ENCODE results near the gene EBLN2. TPM values are rescaled to one million over a fixed set of nuclear protein-coding genes. Genes with fewer than 3 reads are reported as not detected.

EBLN2 gene
- total and polyA plus RNA-seq, 9 of the 15 experiments (the other 6 are each of a cell fraction or from before 2014, with no cell fraction given), result 0.39 to 4.6 (median 2.2) TPM

DNA sequence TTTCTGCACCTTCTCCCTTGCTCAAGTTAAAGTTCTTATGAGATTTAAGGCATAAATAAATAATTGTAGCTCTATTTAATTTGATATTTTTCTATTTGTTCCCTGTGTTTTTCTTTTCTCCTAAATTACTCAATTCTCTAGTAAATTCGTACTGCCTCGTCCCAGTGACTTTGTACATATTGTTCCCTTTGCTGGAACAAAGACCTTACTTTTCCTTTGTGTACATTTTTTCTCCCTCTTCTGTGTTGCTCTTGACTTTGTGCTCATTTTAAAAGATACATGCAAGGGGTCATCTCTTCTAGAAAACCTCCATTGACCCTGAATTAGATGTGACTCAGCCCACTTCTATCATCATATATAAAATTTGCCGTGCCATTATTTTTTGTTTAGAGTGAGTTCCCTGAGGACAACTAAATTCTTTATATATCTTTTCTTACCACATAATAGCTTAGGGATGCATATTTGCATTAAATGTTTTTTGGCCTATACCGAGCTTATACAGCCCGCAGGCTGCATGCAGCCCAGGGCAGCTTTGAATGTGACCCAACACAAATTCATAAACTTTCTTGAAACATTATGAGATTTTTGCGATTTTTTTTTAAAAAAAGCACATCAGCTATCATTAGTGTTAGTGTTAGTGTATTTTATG, 35.2 kb upstream of the EBLN2 start:
- no TSS peak for BruUV-seq (replicated peaks)
- 91% methylated on average over 6 of the region's 6 CpGs for WGBS (ENCODE audit: insufficient coverage, low coverage, missing lambda C conversion rate)
- H2AFZ ChIP-seq (ENCODE audit: low read depth, low read length), result no peak overlapping the region
- H3K36me3 ChIP-seq (ENCODE audit: control insufficient read depth, insufficient read depth, low read length), result peaks cover 20% of the 10 kb centered on the region
- POLR2A ChIA-PET, result interaction anchor here (2.1 kb wide), 1 partner anchor 18 kb away, joined by 4 read pairs; no protein-coding TSS in a partner anchor
- DNase-seq (ENCODE audit: extremely low read depth in 1 of 4, low spot score in 3 of 4) (no peak), FAIRE-seq (no peak), ATAC-seq (no peak)
- peaks cover 14% of the 10 kb centered on the region for H4K20me1 ChIP-seq (replicated peaks; ENCODE audit: control insufficient read depth, insufficient read depth, low read length)
- H3K4me1 ChIP-seq (replicated peaks in 1 of 2; ENCODE audit: control insufficient read depth in 2 of 2, insufficient read depth in 2 of 2, low read length in 2 of 2), result peaks cover 9 to 10% of the 10 kb centered on the region in 2 experiments; a peak in 3 of 5 replicates
- no peak overlapping the region for H3K4me3 ChIP-seq
- in situ Hi-C loops (cut with MboI), result no loop called here
- no peak overlapping the region for H3K27ac ChIP-seq (ENCODE audit: extremely low read depth, low read depth, low read length)
- H3K9me3 ChIP-seq (replicated peaks; ENCODE audit: control insufficient read depth, insufficient read depth, low read depth, low read length), result 0 out of 2 replicates have a peak, but pooled peaks cover 3% of the 10 kb centered on the region
- H3K4me2 ChIP-seq (ENCODE audit: insufficient read depth, low read length), result no peak overlapping the region
- intact Hi-C loops (cut with micrococcal nuclease), result no loop called here
- H3K9me1 ChIP-seq (ENCODE audit: control insufficient read depth, insufficient read depth, low read length), result no peaks in the 10 kb centered on the region
- CTCF ChIA-PET (ENCODE audit: low intra/inter-chr PET ratio), result no interaction called here
- no peak for TF ChIP-seq STAT5B (CRISPR knock-in tag; IDR thresholded peaks at IDR 0.05)
- no peak for TF ChIP-seq ZNF695 (CRISPR knock-in tag; IDR thresholded peaks at IDR 0.05)
- TF ChIP-seq ZNF780A (CRISPR knock-in tag; IDR thresholded peaks at IDR 0.05), result no peak
- no peak for TF ChIP-seq ZNF507 (tag; conservative IDR thresholded peaks at IDR 0.05)
- TF ChIP-seq ZNF140 (CRISPR knock-in tag; IDR thresholded peaks at IDR 0.05), result no peak
- TF ChIP-seq LEF1 (IDR thresholded peaks at IDR 0.05), result no peak
- TF ChIP-seq KLF16 (IDR thresholded peaks at IDR 0.05), result no peak
- TF ChIP-seq HDAC6 (IDR thresholded peaks at IDR 0.05; ENCODE audit: low read depth, low read length), result no peak
- TF ChIP-seq, protein P1, sequence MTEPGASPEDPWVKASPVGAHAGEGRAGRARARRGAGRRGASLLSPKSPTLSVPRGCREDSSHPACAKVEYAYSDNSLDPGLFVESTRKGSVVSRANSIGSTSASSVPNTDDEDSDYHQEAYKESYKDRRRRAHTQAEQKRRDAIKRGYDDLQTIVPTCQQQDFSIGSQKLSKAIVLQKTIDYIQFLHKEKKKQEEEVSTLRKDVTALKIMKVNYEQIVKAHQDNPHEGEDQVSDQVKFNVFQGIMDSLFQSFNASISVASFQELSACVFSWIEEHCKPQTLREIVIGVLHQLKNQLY (CRISPR knock-in tag; conservative IDR thresholded peaks at IDR 0.05), result no peak
- TF ChIP-seq RBM15 (IDR thresholded peaks at IDR 0.05; ENCODE audit: insufficient read depth, low read length), result no peak
- no peak for TF ChIP-seq ZNF79 (CRISPR knock-in tag; IDR thresholded peaks at IDR 0.05; ENCODE audit: low read depth)
- no peak for TF ChIP-seq WHSC1 (IDR thresholded peaks at IDR 0.05; ENCODE audit: low read length)
- no peak for TF ChIP-seq TRIM28 (IDR thresholded peaks at IDR 0.05)
- TF ChIP-seq, protein P2, sequence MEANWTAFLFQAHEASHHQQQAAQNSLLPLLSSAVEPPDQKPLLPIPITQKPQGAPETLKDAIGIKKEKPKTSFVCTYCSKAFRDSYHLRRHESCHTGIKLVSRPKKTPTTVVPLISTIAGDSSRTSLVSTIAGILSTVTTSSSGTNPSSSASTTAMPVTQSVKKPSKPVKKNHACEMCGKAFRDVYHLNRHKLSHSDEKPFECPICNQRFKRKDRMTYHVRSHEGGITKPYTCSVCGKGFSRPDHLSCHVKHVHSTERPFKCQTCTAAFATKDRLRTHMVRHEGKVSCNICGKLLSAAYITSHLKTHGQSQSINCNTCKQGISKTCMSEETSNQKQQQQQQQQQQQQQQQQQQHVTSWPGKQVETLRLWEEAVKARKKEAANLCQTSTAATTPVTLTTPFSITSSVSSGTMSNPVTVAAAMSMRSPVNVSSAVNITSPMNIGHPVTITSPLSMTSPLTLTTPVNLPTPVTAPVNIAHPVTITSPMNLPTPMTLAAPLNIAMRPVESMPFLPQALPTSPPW (CRISPR knock-in tag; IDR thresholded peaks at IDR 0.05), result no peak
- TF ChIP-seq, protein P3, sequence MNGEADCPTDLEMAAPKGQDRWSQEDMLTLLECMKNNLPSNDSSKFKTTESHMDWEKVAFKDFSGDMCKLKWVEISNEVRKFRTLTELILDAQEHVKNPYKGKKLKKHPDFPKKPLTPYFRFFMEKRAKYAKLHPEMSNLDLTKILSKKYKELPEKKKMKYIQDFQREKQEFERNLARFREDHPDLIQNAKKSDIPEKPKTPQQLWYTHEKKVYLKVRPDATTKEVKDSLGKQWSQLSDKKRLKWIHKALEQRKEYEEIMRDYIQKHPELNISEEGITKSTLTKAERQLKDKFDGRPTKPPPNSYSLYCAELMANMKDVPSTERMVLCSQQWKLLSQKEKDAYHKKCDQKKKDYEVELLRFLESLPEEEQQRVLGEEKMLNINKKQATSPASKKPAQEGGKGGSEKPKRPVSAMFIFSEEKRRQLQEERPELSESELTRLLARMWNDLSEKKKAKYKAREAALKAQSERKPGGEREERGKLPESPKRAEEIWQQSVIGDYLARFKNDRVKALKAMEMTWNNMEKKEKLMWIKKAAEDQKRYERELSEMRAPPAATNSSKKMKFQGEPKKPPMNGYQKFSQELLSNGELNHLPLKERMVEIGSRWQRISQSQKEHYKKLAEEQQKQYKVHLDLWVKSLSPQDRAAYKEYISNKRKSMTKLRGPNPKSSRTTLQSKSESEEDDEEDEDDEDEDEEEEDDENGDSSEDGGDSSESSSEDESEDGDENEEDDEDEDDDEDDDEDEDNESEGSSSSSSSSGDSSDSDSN (IDR thresholded peaks at IDR 0.05; ENCODE audit: borderline replicate concordance in 1 of 2, low read depth in 2 of 2, low read length in 2 of 2), result no peak
- TF ChIP-seq RFX5 (IDR thresholded peaks at IDR 0.05; ENCODE audit: low read depth, low read length), result no peak
- no peak overlapping the region for H3K9ac ChIP-seq (ENCODE audit: insufficient read depth in 1 of 2, low read depth in 2 of 2, low read length in 2 of 2)
- peaks cover 100% of the 10 kb centered on the region for H3K79me2 ChIP-seq (ENCODE audit: control insufficient read depth, insufficient read depth, low read length)
- no peaks in the 10 kb centered on the region for H3K27me3 ChIP-seq (ENCODE audit: control insufficient read depth in 2 of 2, insufficient read depth in 2 of 2, low read length in 2 of 2)

Data from K562 (cell line).